ENCODE data around the gene GPX4.
"Not testable (repeated sequence)": the region's sequence is repeated elsewhere in the genome, so short reads cannot be mapped to it uniquely, and the experiment has no call there.

Gene GPX4

GRCh38 chr19:1113986-1114483 lies 10.2 kb downstream of the GPX4 start:
- no peak for DNase-seq (ENCODE audit: low read depth)

DNA sequence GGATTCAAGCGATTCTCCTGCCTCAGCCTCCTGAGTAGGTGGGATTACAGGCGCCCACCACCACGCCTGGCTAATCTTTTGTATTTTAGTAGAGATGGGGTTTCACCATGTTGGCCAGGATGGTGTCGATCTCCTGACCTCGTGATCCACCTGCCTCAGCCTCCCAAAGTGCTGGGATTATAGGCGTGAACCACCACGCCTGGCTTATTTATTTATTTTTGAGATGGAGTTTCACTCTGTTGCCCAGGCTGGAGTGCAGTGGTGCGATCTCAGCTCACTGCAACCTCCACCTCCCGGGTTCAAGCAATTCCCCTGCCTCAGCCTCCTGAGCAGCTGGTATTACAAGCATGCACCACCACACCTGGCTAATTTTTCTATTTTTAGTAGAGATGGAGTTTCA lies 10.9 kb downstream of the GPX4 start:
- not testable (repeated sequence) for DNase-seq (ENCODE audit: low read depth)

DNA sequence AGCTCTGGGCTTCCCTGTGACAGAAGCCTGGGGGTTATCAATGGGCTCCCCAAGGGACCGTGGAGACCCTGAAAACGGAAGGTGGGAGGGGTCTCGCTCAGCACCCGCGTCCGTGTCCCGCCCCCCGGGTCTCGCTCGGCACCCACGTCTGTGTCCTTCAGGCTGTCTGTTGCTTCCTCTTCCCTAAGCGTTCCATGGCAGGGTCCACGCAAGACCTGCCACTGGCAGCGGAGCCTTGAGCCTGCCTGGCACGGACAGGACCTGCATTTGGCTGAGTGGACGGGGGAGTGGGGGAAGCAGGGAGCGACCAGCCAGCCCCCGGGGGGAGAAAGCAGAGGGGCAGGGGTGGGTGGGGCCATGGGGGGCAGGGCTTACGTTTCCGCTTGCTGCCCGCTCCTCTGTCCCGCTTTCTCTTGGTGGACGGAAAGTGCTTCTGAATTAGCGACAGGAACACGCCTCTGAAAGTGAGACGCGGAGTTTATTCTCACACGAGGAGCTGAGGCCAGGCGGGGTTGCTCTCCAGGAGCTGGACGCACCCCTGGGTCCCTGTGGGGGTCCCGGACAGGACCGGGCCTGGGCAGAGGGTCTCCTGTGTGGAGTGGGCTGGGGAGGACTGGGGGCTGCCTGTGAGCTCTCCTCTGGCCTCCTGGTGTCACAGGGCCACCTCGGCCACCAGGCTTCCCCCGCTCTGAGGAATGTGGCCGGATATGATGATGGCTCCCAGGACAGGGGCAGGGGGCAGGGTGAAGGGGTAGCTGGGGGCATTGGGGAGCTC lies 12.0 kb downstream of the GPX4 start:
- DNase-seq (ENCODE audit: low read depth): no peak

DNA sequence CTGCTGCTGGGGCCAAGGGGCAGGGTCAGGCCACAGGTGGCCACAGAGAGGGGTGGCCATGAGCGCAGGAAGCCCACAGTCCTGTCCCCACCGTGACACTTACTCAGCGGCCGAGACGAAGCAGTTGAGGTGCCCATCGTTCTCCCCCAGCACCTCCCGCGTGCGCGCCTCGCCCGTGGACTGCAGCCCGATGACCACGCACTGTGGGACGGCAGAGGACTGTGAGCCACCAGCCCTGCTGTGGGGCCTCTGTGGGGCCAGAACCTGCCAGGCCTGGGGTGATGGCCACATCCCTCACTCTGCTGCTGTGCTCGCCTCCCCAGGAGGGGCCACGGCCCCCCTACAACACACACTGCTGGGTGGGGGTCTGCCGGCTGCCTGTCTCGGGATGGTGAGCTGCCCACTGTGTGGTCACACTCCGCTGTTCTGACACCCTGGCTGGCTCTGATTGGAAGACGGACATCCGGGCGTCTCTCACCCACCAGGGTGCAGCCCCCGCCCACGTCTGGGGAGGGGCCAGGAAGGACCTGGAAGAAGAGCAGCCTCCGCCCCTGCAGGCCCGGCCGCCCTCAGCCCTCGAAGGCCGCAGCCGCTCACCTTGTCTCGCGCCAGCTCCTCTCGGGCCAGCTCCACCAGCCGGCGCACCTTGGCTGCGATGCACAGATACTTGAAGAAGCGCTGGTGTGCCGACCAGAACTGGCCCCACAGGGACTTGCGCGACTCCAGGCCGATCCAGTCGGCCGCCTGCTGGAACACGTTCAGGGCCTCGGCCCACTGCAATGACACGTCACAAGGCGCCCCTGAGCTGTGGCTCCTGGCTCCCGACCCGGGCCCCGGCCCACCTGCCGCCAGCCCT lies 13.2 kb downstream of the GPX4 start:
- no peak for DNase-seq (ENCODE audit: low read depth)

DNA sequence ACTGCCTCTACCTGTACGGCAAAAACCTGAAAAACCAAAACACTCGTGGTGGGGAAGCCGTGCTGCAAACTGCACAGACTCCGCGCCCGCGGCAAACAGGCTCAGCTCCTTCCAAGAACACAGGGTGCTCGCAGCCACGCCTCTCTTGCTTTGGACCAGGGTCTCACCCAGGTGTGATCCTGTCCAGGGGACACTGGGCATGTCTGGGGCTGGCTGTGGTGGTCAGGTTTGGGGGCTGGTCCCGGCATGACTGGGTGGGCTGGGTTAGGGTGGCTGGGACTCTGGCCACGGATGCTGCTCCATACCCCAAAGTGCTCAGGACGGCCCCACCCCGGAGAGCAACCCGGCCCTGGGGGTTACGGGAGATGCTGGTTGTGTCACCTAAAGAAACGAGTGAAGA lies 13.9 kb downstream of the GPX4 start:
- DNase-seq (ENCODE audit: low read depth): no peak

DNA sequence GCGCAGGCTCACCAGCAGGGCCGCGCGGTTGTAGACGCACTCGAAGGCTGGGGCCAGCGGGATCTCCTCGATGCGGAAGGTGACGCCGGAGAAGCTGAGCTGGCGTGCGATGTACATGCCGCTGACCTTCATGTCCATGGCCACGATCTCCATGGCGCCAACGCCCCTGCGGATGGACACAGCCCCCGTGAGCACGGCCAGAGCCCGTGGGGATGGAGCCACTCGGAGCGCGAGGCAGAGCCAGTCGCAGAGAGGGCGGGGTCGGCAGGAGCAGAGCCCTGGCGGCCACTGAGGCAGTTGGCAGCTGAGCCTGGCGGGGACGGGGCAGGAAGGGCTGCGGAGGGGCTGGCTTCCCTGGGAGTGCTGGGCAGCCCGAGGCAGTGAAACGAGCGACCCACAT lies 15.2 kb downstream of the GPX4 start:
- DNase-seq (ENCODE audit: low read depth): no peak

DNA sequence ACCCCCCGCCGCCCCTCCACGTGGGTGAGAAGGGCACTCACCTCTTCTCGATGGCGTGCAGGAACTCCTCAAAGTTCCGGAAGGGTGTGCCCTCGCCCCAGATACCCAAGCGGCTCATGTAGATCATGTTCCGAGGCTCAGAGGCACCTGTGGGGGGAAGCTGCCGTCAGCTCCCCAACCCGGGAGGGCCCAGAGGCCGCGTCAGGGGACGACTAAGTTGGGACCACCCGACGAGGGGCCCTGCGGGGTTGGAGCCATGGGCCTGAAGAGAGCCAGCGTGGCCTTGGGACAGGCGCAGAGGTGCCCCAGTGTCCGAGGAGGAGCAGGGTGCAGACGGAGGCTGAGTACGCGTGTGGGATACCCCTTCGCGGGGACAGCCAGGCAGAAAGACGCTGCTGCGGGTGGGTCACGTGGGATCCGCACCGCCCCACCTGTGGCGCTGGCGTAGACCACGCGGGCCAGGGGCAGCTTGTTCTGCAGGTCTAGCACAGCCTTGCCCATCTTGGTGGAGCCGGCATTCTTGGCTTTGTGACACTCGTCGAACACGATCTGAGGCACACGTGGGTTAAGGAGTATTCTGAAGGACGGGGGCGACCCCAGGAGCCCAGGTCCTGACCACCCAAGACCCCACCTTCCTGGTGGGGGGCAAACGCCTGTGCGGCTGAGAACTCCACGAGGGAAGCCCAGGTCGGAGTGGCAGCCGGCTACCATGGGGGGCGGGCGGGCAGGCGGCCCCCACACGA lies 15.9 kb downstream of the GPX4 start:
- no peak for DNase-seq (ENCODE audit: low read depth)

- DNase-seq (ENCODE audit: low read depth): no peak
These were observed 17.6 kb downstream of the GPX4 start for GRCh38 chr19:1121395-1121794.

- no peak for DNase-seq (ENCODE audit: low read depth)
These were observed 18.5 kb downstream of the GPX4 start for GRCh38 chr19:1122021-1122971.

- DNase-seq (ENCODE audit: low read depth): no peak
These were observed 19.2 kb downstream of the GPX4 start for GRCh38 chr19:1122972-1123363.

DNA sequence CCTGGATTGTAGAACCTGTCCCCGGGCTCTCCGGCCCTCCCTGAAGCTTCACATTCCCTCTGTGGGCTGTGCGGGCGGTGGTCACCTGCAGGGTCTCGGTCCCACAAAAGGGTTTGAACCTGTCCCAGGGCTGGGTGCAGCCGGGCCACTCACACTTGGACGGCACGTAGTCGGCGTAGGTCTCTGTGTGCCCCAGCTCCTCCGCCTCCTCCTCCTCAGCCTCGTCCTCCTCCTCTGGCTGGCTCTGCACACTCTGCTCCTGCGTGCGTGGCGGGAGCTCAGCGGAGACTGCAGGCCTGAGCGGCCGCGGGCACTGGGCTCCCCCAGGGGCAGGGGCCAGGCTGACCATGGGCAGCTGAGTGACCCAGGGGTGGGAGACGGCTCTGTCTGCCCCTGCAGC lies 19.6 kb downstream of the GPX4 start:
- DNase-seq (ENCODE audit: low read depth): no peak

DNA sequence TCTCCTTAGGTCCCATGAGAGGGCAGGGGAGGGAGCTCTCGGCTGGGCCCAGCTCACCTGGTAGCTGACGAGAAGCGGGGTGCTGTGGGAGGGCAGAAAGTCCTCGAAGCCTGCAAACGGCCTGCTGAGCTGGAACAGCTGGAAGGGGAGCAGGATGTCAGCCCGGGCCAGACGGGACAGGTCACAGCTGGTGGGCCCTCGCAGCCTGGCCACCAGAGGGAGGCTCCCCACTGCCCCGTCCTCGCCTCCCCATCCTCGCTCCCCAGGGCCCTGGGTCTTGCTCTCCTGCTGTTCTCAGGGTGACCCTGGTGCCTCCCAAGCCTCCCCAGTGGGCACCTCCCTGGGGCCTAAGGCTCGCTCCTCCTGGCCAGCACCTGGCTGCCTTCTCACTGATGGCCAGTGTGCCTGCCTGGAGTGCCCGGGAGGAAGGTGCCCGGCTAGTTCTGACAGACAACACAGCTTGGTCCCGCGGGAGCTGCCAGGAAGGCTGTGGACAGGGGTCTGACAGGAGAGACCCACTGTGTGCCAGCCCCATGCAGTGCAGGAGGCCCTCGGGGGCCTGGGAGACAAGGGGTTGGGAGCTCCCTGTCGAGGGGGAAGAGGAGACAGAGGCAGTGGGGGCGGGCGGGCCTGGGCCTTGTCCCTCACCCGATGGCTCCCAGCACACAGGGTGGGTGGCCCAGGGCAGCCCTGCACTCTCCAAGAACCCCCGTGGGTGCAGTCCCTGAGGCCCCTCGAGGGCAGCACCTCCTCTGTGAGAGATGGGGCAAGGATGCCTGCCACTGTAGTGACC lies 20.3 kb downstream of the GPX4 start:
- DNase-seq (ENCODE audit: low read depth): no peak

DNA sequence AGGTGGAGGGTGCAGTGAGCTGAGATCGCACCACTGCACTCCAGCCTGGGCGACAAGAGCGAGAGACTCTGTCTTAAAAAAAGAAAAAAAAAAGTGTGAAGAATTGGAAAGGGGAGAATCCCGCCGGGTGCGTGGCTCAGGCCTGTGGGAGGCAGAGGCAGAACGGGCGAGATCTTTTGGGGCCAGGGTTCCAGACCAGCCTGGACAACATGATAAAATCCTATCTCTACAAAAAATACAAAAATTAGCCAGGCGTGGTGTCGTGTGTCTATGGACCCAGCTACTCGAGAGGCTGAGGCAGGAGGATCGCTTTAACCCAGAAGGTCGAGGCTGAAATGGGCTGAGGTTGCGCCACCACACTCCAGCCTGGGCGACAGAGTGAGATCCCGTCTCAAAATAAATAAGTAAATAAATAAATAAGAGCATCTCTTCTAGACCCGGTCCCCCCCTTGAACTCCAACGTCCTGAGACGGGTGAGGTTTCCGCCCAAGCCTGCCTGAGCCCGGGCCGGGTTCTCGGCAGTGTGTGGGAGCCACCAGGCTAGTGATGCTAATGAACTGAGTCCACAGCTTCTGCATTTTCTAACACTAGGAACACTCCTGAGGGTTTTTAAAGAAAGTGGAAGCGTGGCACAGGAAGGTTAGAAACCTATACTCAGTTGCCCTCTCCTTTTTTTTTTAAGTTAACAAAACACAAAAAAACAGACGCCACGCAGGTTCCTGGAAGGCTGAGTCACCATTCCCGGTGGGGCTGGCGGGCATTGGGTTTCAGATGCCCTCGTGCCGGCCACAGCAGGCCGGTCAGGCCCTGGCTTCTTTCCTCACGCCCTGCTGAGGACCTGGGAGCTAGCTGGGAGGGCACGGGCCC lies 22.0 kb downstream of the GPX4 start:
- no peak for DNase-seq (ENCODE audit: low read depth)

- DNase-seq (ENCODE audit: low read depth): no peak
These were observed 23.4 kb downstream of the GPX4 start for GRCh38 chr19:1126984-1127760.

DNA sequence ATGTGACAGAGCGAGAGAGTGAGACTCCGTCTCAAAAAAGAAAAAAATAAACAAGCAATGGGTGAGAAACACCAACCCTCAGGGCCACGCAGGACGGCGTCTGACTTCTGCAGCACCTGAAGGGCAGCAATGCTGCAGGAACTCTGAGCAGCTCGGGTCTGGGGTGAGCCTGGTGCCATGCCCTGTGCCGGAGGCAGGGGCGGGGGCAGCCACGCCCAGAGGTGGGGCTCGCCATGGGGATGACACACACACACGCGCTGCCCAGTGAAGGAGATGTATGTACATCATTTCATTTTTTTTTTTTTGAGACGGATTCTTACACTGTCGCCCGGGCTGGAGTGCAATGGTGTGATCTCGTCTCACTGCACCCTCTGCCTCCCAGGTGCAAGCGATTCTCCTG lies 24.3 kb downstream of the GPX4 start:
- no peak for DNase-seq (ENCODE audit: low read depth)

GRCh38 chr19:1129084-1129483 lies 25.3 kb downstream of the GPX4 start:
- DNase-seq (ENCODE audit: low read depth): not testable (repeated sequence)

DNA sequence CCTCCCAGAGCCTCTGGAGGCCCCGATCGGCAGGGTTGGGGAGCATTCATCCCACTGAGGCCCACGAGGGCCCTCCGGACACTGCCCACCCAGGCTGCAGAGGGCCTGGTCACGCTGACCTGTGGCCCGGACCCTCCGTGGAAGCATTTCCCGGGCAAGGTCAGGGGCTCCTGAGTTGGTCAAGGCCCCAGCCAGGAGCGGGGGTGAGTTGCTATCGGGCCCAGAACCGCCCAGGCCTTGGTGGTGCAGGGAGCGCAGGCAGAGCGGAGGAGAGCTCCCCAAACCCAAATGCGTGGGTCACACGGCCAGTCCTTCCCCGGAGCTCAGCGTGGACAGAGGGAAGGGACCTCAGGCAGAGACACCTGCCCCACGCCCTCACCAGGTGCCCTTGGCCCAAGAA lies 25.7 kb downstream of the GPX4 start:
- no peak for DNase-seq (ENCODE audit: low read depth)

- no peak for DNase-seq (ENCODE audit: low read depth)
These were observed 27.2 kb downstream of the GPX4 start for GRCh38 chr19:1130771-1131717.

Data from activated T-helper 1 cell treated with Interleukin-2 at 50 U/mL for 16 hours (primary cell).